ENCODE measurements around the gene COX7C. TPM values are rescaled to one million over a fixed set of nuclear protein-coding genes. Genes with fewer than 3 reads are reported as not detected.

COX7C gene
- total RNA-seq, 2 donors from 2014 or later, result 912 to 930 TPM

GRCh38 chr5:86664173-86664572 is 46.4 kb downstream of the COX7C start:
- H3K36me3 Mint-ChIP-seq (ENCODE audit: low read depth), result no peaks in the 10 kb centered on the region
- no peaks in the 10 kb centered on the region for H3K27me3 ChIP-seq (ENCODE audit: control insufficient read depth, insufficient read depth, low read length, poor library complexity, severe bottlenecking)
- H3K9ac ChIP-seq (ENCODE audit: extremely low read depth, low read length, poor library complexity, severe bottlenecking), result no peak overlapping the region
- no peaks in the 10 kb centered on the region for H3K27me3 Mint-ChIP-seq (ENCODE audit: insufficient read depth)
- no peak for DNase-seq
- no peaks in the 10 kb centered on the region for H3K9me3 ChIP-seq (ENCODE audit: control insufficient read depth, low read length)
- no peak overlapping the region for H3K4me3 Mint-ChIP-seq
- no peaks in the 10 kb centered on the region for H3K4me1 Mint-ChIP-seq
- H3K27ac Mint-ChIP-seq, result no peak overlapping the region
- H3K4me1 ChIP-seq (ENCODE audit: control insufficient read depth, insufficient read depth, low read length), result no peaks in the 10 kb centered on the region
- no peak overlapping the region for H3K27ac ChIP-seq (ENCODE audit: low read depth, low read length)
- peaks cover 15% of the 10 kb centered on the region for H3K9me3 Mint-ChIP-seq
- no peak for TF ChIP-seq CTCF (conservative IDR thresholded peaks at IDR 0.05)
- 85 to 88% methylated on average over 1 of the region's 2 CpGs for WGBS, 2 experiments (ENCODE audit: insufficient coverage in 1 of 2, insufficient read length in 1 of 2)
- H3K4me3 ChIP-seq (ENCODE audit: low read length), result no peak overlapping the region
- H3K36me3 ChIP-seq (ENCODE audit: control insufficient read depth, insufficient read depth, low read length), result no peaks in the 10 kb centered on the region

GRCh38 chr5:86665984-86666760 is 48.4 kb downstream of the COX7C start:
- WGBS, 2 experiments (ENCODE audit: insufficient coverage in 1 of 2, insufficient read length in 1 of 2), result 93 to 99% methylated on average over 9 to 12 of the region's 13 CpGs
- Mint-ChIP-seq H3K4me1 (no peaks in the 10 kb centered on the region), H3K27ac (no peak overlapping the region), H3K36me3 (ENCODE audit: low read depth) (no peaks in the 10 kb centered on the region), H3K9me3 (no peaks in the 10 kb centered on the region), H3K4me3 (no peak overlapping the region), H3K27me3 (ENCODE audit: insufficient read depth) (no peaks in the 10 kb centered on the region)
- Histone ChIP-seq H3K27me3 (ENCODE audit: control insufficient read depth, insufficient read depth, low read length, poor library complexity, severe bottlenecking) (no peaks in the 10 kb centered on the region), H3K9ac (ENCODE audit: extremely low read depth, low read length, poor library complexity, severe bottlenecking) (no peak overlapping the region), H3K36me3 (ENCODE audit: control insufficient read depth, insufficient read depth, low read length) (no peaks in the 10 kb centered on the region), H3K9me3 (ENCODE audit: control insufficient read depth, low read length) (no peaks in the 10 kb centered on the region), H3K27ac (ENCODE audit: low read depth, low read length) (no peak overlapping the region), H3K4me3 (ENCODE audit: low read length) (no peak overlapping the region), H3K4me1 (ENCODE audit: control insufficient read depth, insufficient read depth, low read length) (no peaks in the 10 kb centered on the region)
- no peak for TF ChIP-seq CTCF (conservative IDR thresholded peaks at IDR 0.05)
- DNase-seq, result no peak

- Histone ChIP-seq H3K27ac (ENCODE audit: low read depth, low read length) (no peak overlapping the region), H3K9ac (ENCODE audit: extremely low read depth, low read length, poor library complexity, severe bottlenecking) (no peak overlapping the region), H3K36me3 (ENCODE audit: control insufficient read depth, insufficient read depth, low read length) (no peaks in the 10 kb centered on the region), H3K9me3 (ENCODE audit: control insufficient read depth, low read length) (no peaks in the 10 kb centered on the region), H3K4me1 (ENCODE audit: control insufficient read depth, insufficient read depth, low read length) (no peaks in the 10 kb centered on the region), H3K27me3 (ENCODE audit: control insufficient read depth, insufficient read depth, low read length, poor library complexity, severe bottlenecking) (no peaks in the 10 kb centered on the region), H3K4me3 (ENCODE audit: low read length) (no peak overlapping the region)
- TF ChIP-seq CTCF (conservative IDR thresholded peaks at IDR 0.05), result no peak
- no peaks in the 10 kb centered on the region for H3K36me3 Mint-ChIP-seq (ENCODE audit: low read depth)
- WGBS, 2 experiments (ENCODE audit: insufficient coverage in 1 of 2, insufficient read length in 1 of 2), result 83 to 98% methylated on average over 1 to 2 of the region's 3 CpGs
- H3K27me3 Mint-ChIP-seq (ENCODE audit: insufficient read depth), result no peaks in the 10 kb centered on the region
- DNase-seq, result no peak
- no peak overlapping the region for H3K27ac Mint-ChIP-seq
- no peak overlapping the region for H3K4me3 Mint-ChIP-seq
- no peaks in the 10 kb centered on the region for H3K9me3 Mint-ChIP-seq
- no peaks in the 10 kb centered on the region for H3K4me1 Mint-ChIP-seq
These were observed 49.2 kb downstream of the COX7C start for GRCh38 chr5:86666981-86667380.

Measured in endodermal cell (in vitro differentiated cells).